DOHH2 (cell line): ENCODE measurements around the gene HPSE2.
"Not testable (repeated sequence)": the region's sequence is repeated elsewhere in the genome, so short reads cannot be mapped to it uniquely, and the experiment has no call there.

Experiments
- H3F3A ChIP-seq: fragments of 200-600 bp; sonication (generic), shearing (Covaris generic); 2 replicates; pipeline ENCODE4 v1.6.0; 2016; ENCODE audit warnings: antibody characterized with exemption, mild to moderate bottlenecking; ENCODE audit not compliant: control insufficient read depth, insufficient read depth
- H3K27ac ChIP-seq: fragments of 200-600 bp; sonication (generic); 2 replicates; pipeline ENCODE4 v1.5.1; 2014; ENCODE audit warnings: low read depth, mild to moderate bottlenecking, low read length, moderate library complexity
- H3K27me3 ChIP-seq: fragments of 200-600 bp; sonication (generic); 2 replicates; pipeline ENCODE4 v1.6.1; 2014; ENCODE audit warnings: mild to moderate bottlenecking, low read length, mixed read lengths; ENCODE audit not compliant: control insufficient read depth
- H3K36me3 ChIP-seq: fragments of 200-600 bp; sonication (generic); 2 replicates; pipeline ENCODE4 v1.6.1; 2014; ENCODE audit warnings: mild to moderate bottlenecking, low read length, moderate library complexity, mixed read lengths; ENCODE audit not compliant: control insufficient read depth
- H3K4me1 ChIP-seq: fragments of 200-600 bp; sonication (generic); 2 replicates; pipeline ENCODE4 v1.6.1; 2014; ENCODE audit warnings: mild to moderate bottlenecking, low read length, mixed read lengths; ENCODE audit not compliant: control insufficient read depth
- H3K4me2 ChIP-seq: fragments of 200-600 bp; sonication (generic); 2 replicates; pipeline ENCODE4 v1.6.0; 2014; ENCODE audit warnings: mild to moderate bottlenecking, low read length, moderate library complexity
- H3K4me3 ChIP-seq: fragments of 200-600 bp; sonication (generic); 2 replicates; pipeline ENCODE4 v1.5.1; 2014; ENCODE audit warnings: mild to moderate bottlenecking, low read length, mixed read lengths
- H3K79me2 ChIP-seq: fragments of 200-600 bp; sonication (generic); 2 replicates; pipeline ENCODE4 v1.6.1; 2014; ENCODE audit warnings: mild to moderate bottlenecking, low read length, mixed read lengths; ENCODE audit not compliant: control insufficient read depth
- H3K9me2 ChIP-seq: fragments of 200-600 bp; sonication (generic); replicated peaks from 2 replicates; pipeline ENCODE4 v1.6.1; 2014; ENCODE audit warnings: mild to moderate bottlenecking, low read length, mixed read lengths; ENCODE audit not compliant: control insufficient read depth
- H3K9me3 ChIP-seq: fragments of 200-600 bp; sonication (generic); 2 replicates; pipeline ENCODE4 v1.6.1; 2014; ENCODE audit warnings: antibody characterized with exemption, low read length, mixed read lengths; ENCODE audit not compliant: control insufficient read depth, insufficient read depth
- H4K20me1 ChIP-seq: fragments of 200-600 bp; sonication (generic); 2 replicates; pipeline ENCODE4 v1.6.0; 2014; ENCODE audit warnings: low read depth, mild to moderate bottlenecking, antibody characterized with exemption, low read length, moderate library complexity; ENCODE audit not compliant: control insufficient read depth, insufficient read depth
- CTCF ChIP-seq: fragments of 200-600 bp; sonication (generic); IDR thresholded peaks from one replicate; pipeline ENCODE4 v1.5.1; 2014; ENCODE audit warnings: antibody characterized with exemption, mild to moderate bottlenecking, low read depth, low read length; ENCODE audit not compliant: poor library complexity, severe bottlenecking
- EZH2phosphoT487 ChIP-seq: fragments of 200-600 bp; sonication (generic); IDR thresholded peaks from 2 replicates; pipeline ENCODE4 v1.6.1; 2017; ENCODE audit warnings: borderline replicate concordance, mild to moderate bottlenecking, antibody characterized with exemption, low read length, moderate library complexity, mixed read lengths

HPSE2 gene

GRCh38 chr10:98510412-98510995, 725.1 kb downstream of the HPSE2 start:
- no peak overlapping the region for H3K27ac ChIP-seq
- no peak for TF ChIP-seq CTCF
- TF ChIP-seq EZH2phosphoT487, result no peak
- H3F3A ChIP-seq, result no peaks in the 10 kb centered on the region
- H4K20me1 ChIP-seq, result no peaks in the 10 kb centered on the region
- H3K4me1 ChIP-seq, result no peaks in the 10 kb centered on the region
- H3K36me3 ChIP-seq, result no peaks in the 10 kb centered on the region
- H3K4me3 ChIP-seq, result no peak overlapping the region
- no peaks in the 10 kb centered on the region for H3K9me2 ChIP-seq
- no peaks in the 10 kb centered on the region for H3K79me2 ChIP-seq
- H3K4me2 ChIP-seq, result no peak overlapping the region
- peaks cover 8% of the 10 kb centered on the region; the same call in 1 of the 2 replicates for H3K27me3 ChIP-seq
- no peaks in the 10 kb centered on the region for H3K9me3 ChIP-seq

GRCh38 chr10:98509745-98510144, 725.9 kb downstream of the HPSE2 start:
- H3K4me3 ChIP-seq, result no peak overlapping the region
- H3K4me1 ChIP-seq, result no peaks in the 10 kb centered on the region
- H4K20me1 ChIP-seq, result no peaks in the 10 kb centered on the region
- H3K9me2 ChIP-seq, result no peaks in the 10 kb centered on the region
- no peak overlapping the region for H3K27ac ChIP-seq
- TF ChIP-seq EZH2phosphoT487 (no peak), CTCF (no peak)
- H3K36me3 ChIP-seq, result no peaks in the 10 kb centered on the region
- H3F3A ChIP-seq, result no peaks in the 10 kb centered on the region
- H3K27me3 ChIP-seq, result peaks cover 6% of the 10 kb centered on the region; the same call in 1 of the 2 replicates
- H3K79me2 ChIP-seq, result no peaks in the 10 kb centered on the region
- no peaks in the 10 kb centered on the region for H3K9me3 ChIP-seq
- no peak overlapping the region for H3K4me2 ChIP-seq

- not testable (repeated sequence) for H3F3A ChIP-seq, H3K4me3 ChIP-seq, H3K27ac ChIP-seq, H3K27me3 ChIP-seq, H4K20me1 ChIP-seq, H3K79me2 ChIP-seq, H3K9me3 ChIP-seq, H3K4me1 ChIP-seq, H3K9me2 ChIP-seq, H3K4me2 ChIP-seq, H3K36me3 ChIP-seq
These were observed 733.1 kb downstream of the HPSE2 start for GRCh38 chr10:98502535-98502934.

GRCh38 chr10:98492763-98493162, 742.9 kb downstream of the HPSE2 start:
- H3K79me2 ChIP-seq, result no peaks in the 10 kb centered on the region
- H3K27me3 ChIP-seq, result no peaks in the 10 kb centered on the region
- peaks cover 11% of the 10 kb centered on the region for H3K4me1 ChIP-seq
- no peak overlapping the region for H3K27ac ChIP-seq
- no peaks in the 10 kb centered on the region for H3K36me3 ChIP-seq
- no peaks in the 10 kb centered on the region for H3K9me2 ChIP-seq
- H4K20me1 ChIP-seq, result no peaks in the 10 kb centered on the region
- no peak for TF ChIP-seq EZH2phosphoT487
- TF ChIP-seq CTCF, result no peak
- 0 out of 2 replicates have a peak, but pooled peaks cover 3% of the 10 kb centered on the region for H3F3A ChIP-seq
- no peak overlapping the region; the same call in 1 of the 2 replicates for H3K4me3 ChIP-seq
- H3K4me2 ChIP-seq, result peak overlapping the region; percentile 19; the same call in 1 of the 2 replicates
- H3K9me3 ChIP-seq, result no peaks in the 10 kb centered on the region; the same call in 1 of the 2 replicates
